Right ventricle myocardium inferior (tissue), 1 donor: ENCODE measurements around the gene AARS1. TPM values are rescaled to one million over a fixed set of nuclear protein-coding genes. Genes with fewer than 3 reads are reported as not detected.
"Not testable (repeated sequence)": the region's sequence is repeated elsewhere in the genome, so short reads cannot be mapped to it uniquely, and the experiment has no call there.

Experiments used
- ATAC-seq: fragments of 200-7000 bp; cut with Tn5 transposase; one replicate; pipeline ENCODE4 v1.9.1; 2020; ENCODE audit warnings: mild to moderate bottlenecking, moderate library complexity
- DNase-seq: peaks from one replicate; pipeline ENCODE4 v3.0.0; 2021; ENCODE audit errors: missing footprints
- intact Hi-C: fragments of 100-400 bp; cut with DNase I; formaldehyde crosslinking; loops from one replicate; pipeline ENCODE4 v1.11.0; 2022
- long read RNA-seq: library from polyadenylated mRNA; unstranded; transcript quantifications from one replicate; pipeline ENCODE4 v2.0.0, GENCODE V29; 2021
- total RNA-seq: library from RNA; stranded (reverse); fragmentation: NEBNext Ultra II Directional; extraction: Animal tissue kit (Norgen Biotek cat#: 25700); gene quantifications from one replicate; pipeline ENCODE4 v1.2.1, GENCODE V29; 2021
- donor health status: DM: no; HTN: yes; CAD: no; lungs with severe emphysema.

AARS1 gene
- 61.7 TPM for total RNA-seq
- long read RNA-seq, transcript AARS-201 (21 exons, 3,477 nt) = major isoform, 56 of 79 reads
- long read RNA-seq, partial matches to known transcripts = 16 of 79 reads
- long read RNA-seq, other reads (novel, unspliced or antisense) = 7 of 79 reads

GRCh38 chr16:70289229-70290094, at the start of gene AARS1:
Gene AARS1 (minus strand): TSS chr16:70289506. CDS start chr16:70282763, 6,743 bp downstream.
- intact Hi-C loops = no loop called here
- DNase-seq (peak; percentile 98), ATAC-seq (peak; percentile 100)

DNA sequence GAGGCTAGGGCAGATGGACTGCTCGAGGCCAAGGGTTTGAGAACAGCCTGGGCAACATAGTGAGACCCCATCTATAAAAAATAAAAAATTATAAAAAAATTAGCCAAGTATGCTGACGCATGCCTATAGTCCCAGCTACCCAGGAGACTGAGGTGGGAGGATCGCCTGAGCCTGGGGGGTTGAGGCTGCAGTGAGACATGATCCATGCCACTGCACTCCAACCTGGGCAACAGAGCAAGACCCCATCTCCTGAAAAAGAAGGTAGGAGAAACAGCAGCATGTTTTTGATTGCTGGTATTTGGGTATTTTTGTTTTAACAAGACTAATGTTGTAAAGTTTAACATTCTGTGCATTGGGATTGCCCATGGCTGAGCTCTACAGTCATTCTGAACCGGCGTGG, 48.5 kb upstream of the AARS1 start:
- ATAC-seq (no peak), DNase-seq (no peak)
- intact Hi-C loops = no loop called here

- ATAC-seq, intact Hi-C loops, DNase-seq: not testable (repeated sequence)
Measured at GRCh38 chr16:70332728-70333127, 43.4 kb upstream of the AARS1 start.

- ATAC-seq (peak; percentile 49), DNase-seq (no peak)
- intact Hi-C loops = loop anchor here (2.0 kb wide), 1 partner anchor 321 kb away; no protein-coding TSS in a partner anchor
Measured at GRCh38 chr16:70331588-70332358, 42.5 kb upstream of the AARS1 start.

GRCh38 chr16:70331091-70331490, 41.8 kb upstream of the AARS1 start:
- intact Hi-C loops = loop anchor here (2.0 kb wide), 1 partner anchor 322 kb away; no protein-coding TSS in a partner anchor
- DNase-seq (no peak), ATAC-seq (no peak)

DNA sequence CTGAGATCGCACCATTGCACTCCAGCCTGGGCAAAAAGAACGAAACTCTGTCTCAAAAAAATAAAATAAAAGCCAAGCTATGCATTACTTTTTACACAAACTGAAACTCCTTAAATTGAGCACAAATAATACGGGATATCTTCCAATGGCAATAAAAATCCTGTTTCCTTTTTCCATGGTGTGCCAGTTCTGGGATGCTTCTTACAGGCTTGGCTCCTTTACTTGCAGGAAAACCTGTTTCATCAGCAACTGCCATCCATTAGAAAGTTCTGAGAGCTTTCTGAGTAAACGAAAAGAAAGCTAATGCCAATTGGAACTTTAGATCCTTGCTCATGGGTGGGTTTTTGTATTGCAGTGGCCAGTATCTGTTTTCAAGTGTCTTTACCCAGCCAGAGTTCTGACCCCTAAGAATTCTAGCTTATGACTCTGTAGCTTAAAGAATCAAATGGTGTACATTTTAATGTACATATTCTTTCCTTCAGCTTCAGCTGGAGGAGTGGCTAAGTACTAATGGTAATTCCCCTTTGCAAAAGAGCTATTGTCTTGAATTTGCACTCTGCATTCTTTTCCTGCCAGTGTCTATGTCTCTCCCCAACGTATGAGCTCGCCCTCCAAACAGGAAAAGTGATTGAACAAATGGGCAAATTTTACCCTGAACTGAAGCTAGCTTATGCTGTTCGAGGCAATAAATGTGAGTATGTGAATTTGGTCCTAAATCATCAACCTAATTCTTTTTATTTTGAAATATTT, 35.9 kb upstream of the AARS1 start:
- no peak for ATAC-seq
- no peak for DNase-seq
- intact Hi-C loops = no loop called here

DNA sequence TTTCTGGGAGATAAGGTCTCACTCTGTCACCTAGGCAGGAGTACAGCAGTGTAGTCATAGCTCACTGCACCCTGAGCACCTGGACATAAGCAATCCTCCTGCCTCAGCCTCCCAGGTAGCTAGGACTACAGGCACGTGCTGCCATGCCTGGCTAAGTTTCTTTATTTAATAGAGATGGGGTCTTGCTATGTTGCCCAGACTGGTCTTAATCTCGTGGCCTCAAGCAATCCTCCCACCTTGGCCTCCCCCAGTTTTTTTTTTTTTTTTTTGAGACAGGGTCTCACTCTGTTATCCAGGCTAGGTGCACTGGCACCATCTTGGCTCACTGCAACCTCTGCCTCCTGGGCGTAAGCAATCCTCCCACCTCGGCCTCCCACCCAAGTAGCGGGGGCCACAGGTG, 30.8 kb upstream of the AARS1 start:
- intact Hi-C loops = no loop called here
- no peak for ATAC-seq
- no peak for DNase-seq

- DNase-seq, ATAC-seq, intact Hi-C loops: not testable (repeated sequence)
Measured at GRCh38 chr16:70307726-70308125, 18.4 kb upstream of the AARS1 start.

- DNase-seq = no peak
- intact Hi-C loops = no loop called here
Measured at GRCh38 chr16:70306880-70307279, 17.6 kb upstream of the AARS1 start.

DNA sequence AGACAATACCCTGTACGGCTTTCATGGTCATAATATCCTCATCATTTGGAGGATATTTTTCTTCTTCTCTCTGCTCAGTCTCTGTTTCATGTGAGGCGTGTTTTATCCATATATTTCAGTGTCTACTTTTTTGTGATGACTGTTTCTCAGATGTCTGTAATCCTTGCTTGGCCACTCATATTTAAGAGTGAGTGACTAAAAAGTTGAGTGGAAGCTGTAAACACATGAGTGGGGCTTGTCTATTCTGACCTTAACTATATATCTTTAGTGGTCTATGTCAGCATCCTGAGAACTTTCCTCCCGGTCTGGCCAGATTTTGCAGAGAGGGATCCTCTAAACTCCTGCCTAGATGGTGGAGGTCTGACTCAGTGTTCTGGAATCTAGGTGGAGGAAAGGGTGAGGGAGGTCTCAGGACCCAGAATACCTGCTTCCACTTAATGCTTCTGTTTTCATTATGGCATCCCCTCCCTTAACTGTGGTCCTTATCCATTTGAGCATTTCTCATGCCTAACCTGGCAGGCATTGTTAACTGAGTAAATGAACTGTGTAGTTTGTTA, 15.7 kb upstream of the AARS1 start:
- DNase-seq = no peak
- no peak for ATAC-seq
- intact Hi-C loops = no loop called here

More at GRCh38 chr16:70306880-70307279, 17.6 kb upstream of the AARS1 start:
- no peak for ATAC-seq

DNA sequence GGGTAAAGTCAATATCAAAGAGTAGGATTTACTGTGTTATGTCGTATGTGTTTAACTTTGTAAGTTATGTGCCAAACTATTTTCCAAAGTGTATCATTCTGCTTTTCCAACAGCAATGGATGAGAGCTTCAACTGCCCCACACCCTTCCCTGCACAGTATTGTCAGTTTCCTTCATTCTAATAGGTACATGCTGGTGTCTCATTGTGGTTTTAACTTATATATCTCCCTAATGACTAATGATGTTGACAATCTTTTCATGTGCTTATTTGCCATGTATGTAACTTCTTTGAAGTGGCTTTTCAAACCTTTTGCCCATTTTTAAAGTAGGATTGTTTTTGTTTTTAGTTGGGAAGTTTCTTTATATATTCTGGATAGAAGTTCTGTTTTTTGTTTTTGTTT, 13.4 kb upstream of the AARS1 start:
- intact Hi-C loops = no loop called here
- ATAC-seq = no peak
- DNase-seq = no peak

DNA sequence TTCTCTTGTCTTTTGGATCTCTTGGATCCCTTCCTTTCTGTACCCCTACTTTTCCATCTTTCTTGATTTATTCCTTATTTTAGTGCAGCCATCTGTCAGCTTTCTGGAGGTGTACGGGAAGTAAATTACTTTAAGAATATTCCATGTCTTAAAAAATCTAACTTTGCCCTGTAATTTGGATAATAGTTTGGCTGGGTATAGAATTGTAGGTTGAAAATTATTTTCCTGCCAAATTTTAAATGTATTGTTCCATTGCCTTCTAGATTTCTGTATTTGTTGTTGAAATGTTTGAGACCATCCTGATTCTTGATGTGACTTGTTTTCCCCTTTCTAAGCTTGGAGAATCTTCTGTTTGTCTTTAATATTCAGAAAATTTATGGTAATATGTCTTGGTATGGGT, 11.8 kb upstream of the AARS1 start:
- DNase-seq (no peak), ATAC-seq (no peak)
- intact Hi-C loops = no loop called here

DNA sequence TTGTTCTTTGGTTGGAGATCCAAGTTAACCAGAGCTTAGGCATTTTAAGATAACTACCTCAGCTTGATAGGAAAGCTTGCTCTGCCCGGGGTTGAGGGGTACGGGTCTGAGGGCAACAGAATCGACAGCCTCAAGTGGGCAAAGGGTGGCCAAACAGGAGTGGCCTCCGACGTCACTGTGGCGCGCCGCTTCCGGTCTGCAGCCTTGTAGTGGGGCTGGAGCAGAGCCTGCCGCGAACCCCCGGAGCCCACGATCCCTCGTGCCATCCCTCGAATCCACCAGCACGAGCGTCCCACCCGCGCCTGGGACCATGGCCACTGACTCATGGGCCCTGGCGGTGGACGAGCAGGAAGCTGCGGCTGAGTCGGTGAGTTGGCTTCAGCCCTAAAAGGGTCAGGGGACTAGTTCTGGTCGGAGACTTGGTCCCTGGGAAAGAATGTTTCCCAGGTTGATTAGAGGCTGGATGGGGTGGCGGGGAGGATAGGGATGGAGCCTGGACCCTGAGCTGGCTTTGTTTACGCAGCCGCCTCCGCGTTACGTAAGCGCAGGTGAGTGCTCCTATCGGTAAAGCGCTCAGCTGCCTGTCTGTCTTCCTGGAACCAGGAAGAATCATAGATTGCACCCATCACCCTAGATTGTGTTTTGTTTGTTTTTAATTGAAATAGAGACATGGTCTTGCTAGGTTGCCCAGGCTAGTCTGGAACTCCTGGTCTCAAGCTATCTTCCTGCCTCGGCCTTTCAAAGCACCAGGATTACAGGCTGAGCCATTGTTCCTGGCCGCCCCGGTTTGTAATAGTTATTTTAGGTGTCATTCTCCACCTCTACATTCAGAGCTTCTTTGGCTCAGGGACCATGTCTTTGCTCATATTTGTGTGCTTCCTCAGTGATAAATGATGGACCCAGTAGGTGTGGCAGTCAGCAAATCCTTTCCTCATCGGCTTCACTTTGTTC, 10.0 kb upstream of the AARS1 start, which contains the start of gene DDX19B:
Gene DDX19B, plus strand, starts transcription at position 199 of the 951 bp plus-strand sequence. Its CDS starts 112 bp downstream, at position 311.
- ATAC-seq = peak; percentile 94
- DNase-seq = peak; percentile 92
- intact Hi-C loops = loop anchor here (2.0 kb wide), 1 partner anchor 48 kb away; the partner anchor contains the start of gene DDX19A

- DNase-seq (no peak), ATAC-seq (no peak)
- intact Hi-C loops = no loop called here
Measured at GRCh38 chr16:70295634-70296033, 6.3 kb upstream of the AARS1 start.

DNA sequence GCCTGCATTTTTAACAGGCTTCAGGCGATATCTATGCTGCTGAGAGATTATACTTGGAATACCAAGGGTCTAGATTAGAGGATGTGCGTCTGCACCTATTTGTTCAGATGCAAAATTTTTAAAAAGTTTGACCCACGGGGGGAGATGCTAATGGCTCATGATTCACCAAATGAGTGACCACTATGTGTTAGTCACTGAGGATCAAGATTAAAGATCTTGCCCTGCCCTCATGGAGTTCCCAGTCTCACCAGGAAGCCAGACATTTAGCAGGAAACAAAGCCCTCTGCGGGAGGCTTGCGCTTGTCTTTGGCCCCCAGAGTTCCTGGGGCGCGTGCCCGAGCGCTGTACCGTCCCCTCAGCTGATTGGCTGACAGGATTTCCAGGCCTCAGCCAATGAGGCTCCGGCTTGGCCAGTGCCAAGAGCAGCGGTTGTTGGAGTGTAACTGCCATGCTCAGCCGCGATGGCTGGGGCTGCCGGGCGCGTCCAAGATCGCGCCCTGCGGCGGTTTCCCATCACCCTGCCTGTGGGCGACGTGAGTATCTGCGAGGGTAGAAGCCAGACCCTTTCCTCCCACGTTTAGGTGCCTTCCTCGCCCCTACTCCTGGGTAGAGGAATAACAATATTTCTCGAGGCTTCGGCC, 5.2 kb upstream of the AARS1 start:
- intact Hi-C loops = no loop called here
- ATAC-seq (no peak), DNase-seq (no peak)

DNA sequence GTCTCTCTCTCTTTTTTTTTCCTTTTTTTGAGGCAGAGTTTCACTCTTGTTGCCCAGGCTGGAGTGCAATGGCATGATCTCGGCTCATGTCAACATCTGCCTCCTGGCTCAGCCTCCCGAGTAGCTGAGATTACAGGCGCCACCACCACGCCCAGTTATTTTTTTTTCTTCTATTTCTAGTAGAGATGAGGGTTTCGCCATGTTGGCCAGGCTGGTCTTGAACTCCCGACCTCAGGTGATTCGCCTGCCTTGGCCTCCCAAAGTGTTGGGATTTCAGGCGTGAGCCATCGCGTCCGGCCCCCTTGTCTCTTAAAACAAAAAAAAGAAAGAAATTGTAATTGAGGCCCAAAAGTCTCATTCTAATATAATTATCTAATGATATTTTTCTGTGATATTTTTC, 2.8 kb upstream of the AARS1 start:
- ATAC-seq, DNase-seq, intact Hi-C loops: not testable (repeated sequence)
